Inflammatory macrophage treated with lipopolysaccharide for 4 hours (primary cell): ENCODE data around the gene CA5A.
A peak's percentile ranks its signal among the peaks of the same experiment; 100 is the strongest.
"Not testable (repeated sequence)": the region's sequence is repeated elsewhere in the genome, so short reads cannot be mapped to it uniquely, and the experiment has no call there.

Experiments used
- DNase-seq: peaks from one replicate; pipeline ENCODE4 v3.0.0-alpha.2; 2020

The CA5A gene

DNA sequence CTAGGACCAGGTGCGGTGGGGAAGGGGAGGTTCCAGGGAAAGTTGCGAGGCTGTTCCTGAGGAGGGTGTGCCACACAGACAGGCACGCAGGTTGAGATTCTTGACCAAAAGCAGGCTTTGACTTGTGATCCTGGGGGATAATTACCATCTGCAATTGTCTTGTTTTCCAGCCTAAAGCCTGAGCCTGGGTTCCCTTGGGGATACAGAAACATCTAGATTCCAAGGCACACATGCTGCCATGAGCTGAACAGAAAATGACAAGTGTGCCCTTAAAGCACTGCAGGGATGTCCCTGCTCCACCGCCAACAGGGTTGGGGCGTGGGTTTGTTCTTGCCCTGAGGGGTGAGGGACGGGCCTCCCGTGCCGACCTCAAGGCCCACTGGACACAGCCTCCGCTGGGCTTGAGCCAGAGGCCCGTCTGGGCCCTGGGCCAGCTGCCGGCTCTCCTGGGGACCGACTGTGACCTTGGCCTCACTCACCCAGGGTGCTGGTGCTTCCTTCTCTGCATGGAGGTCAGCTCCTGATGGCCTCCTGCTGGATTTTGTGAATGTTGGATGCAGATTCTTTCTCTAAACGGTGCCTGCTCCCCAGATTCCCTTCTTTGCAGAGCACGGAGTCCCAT, 14.0 kb downstream of the CA5A start:
- no peak for DNase-seq

DNA sequence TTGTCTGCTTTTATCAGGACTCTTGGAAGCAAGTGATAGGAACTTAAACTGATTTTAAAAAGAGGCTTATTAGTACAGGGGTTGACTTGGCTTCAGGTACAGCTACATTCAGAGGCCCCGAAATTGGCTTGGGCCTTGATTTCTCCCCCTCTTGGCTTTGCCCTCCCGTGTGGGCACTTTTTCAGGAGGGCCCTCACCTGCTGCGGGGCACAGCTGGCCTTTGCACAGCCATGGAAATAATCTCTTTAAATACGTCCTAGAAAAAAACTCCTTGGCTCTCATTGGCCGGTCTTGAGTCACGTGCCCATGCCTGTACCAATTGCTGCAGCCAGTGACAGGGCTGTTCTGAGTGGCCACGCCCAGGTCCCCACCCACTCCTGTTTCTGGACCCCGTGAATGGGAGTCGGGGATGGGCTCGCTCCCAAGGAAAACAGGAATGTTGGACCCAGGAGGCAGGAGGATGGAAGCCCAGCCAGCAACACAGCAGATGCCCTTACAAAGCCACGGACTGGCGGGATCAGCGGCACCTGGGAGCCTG, 15.0 kb downstream of the CA5A start:
- DNase-seq, result no peak

DNA sequence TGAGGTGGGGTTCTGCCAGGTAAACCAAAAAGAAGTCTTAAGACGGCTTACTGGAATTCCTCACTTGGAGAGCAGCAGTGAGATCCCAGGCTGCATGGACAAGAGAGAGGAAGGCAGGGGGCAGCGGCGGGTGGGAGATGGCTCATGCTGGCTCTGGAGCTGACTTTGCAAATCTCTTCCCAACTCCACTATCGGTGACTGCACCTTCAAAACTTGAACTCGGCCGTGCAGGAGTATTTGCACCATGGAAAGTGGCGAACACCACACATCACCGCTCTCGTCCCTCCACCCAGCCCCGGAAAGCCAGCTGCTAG, 16.7 kb downstream of the CA5A start:
- no peak for DNase-seq

DNA sequence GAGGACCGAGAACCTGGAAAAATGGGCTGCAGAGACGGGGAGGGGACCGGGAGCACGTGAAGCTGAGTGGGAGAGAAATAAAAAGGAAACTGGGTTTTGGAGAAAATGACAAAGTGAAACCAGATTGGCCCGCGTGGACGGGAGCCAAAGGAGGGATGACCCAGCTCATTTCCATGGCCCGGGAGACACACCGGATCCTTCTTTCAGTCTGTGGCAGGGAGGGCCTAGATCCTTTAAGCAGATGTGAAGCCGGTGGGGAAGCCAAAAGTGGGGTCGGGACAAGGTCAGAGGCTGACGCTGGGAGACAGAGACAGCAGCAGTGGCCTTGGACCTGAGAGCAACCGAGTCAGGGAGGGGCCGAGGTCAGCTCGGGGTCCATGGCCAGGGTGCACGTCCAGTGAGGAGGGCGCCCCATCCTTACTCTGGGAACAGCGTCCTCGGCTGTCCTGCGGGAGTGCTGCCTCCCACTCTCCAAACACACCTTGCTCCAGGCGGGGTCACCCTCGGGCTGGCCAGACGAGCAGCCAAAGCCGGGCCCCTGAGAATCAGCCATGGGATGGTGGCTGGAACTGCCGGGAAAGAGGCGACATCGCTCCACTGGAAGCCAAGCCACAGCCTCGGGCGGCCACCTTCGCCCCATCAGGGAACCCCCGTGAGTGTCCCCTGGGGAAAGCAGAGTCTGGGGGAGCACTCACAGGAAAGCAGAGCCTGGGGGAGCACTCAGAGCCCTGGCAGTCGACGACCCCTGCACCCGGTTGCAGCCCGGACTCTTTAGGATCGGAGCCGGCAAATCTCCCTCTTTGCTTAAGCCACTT, 17.3 kb downstream of the CA5A start:
- peak; percentile 70 for DNase-seq

DNA sequence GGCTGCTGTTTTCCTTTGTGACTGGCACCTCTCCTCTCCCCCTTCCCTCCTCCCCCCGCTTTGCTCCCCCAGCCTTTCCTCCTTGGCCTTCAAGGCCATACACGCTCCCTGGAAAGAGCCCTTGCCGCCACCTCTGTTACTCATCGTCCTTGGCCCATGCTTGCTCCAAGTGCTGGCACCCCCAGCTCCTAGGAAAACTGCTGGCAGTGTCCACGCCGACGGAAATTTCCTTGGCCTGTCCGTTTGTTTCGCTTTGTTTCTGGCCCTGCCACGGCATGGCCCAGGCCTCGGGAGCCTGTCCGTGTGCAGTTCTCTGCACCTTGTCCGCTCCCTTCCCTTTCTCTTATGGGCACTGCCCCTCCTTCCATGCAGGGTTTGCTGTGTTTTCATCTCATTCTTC, 18.0 kb downstream of the CA5A start:
- no peak for DNase-seq

DNA sequence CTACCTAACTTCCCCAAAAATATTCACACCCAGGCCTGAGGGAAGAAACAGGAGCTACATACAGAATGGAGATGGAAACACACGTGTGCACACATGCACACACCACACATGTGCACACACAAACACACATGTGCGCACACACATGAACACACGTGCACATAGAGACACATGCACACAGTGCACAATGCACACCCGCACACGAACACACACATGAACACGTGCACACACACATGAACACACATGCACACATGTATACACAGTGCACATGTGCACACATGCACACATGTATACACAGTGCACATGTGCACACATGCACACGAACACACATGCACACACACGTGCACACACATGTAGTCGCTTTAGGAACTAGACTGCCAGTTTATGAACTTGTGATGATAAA, 18.8 kb downstream of the CA5A start:
- DNase-seq, result no peak

DNA sequence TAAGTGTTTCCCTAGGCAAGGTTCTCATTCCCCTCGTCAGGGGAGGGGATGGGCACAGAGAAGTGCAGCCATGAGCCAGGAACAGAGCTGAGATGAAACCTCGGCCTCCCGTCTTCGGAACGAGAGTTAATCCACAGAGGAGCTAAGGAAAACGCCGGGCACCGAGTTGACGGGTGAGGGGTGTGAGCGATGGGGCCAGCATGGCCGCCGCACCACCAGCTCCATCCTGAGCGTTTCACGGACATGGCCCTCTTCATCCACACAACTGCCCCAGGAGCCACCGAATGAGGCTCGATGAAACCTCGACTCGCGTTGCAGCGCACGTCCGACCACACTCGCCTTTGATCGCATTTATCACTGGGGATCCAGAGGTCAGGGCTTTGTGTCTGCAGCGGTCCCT, 21.5 kb downstream of the CA5A start:
- DNase-seq, result no peak

DNA sequence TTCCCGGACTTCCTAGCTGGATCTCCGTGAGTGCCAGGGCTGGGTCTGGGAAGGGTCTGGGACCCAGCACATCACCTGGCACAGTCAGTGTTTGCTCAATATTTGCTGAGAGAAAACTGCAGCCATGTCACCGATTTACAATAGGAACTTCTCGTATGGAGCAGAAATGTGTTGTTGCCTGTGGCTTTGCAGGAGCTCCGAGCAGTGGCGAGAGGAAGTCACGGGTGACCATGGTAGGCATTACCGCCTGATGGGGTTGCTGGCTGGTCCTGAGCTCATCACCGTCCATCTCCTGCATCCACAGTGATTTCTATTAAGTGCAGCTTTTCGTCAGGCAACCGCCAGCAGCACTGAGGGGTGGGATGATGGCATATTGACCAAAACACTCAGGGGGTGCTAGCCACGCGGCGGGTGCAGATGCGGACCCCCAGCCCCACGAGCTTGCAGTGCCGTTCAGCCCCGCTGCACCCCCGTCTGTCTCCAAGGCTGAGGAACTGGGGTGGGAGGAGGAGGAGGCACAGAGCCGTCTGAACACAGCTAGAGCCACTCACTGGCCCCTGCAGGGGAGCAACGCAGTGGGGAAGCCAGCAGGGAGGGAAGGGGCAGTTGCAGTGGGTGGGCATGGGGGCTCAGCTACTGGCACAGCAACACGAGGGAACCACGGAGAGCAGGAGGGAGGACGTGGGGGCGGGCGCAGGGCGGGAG, 22.2 kb downstream of the CA5A start:
- not testable (repeated sequence) for DNase-seq

DNA sequence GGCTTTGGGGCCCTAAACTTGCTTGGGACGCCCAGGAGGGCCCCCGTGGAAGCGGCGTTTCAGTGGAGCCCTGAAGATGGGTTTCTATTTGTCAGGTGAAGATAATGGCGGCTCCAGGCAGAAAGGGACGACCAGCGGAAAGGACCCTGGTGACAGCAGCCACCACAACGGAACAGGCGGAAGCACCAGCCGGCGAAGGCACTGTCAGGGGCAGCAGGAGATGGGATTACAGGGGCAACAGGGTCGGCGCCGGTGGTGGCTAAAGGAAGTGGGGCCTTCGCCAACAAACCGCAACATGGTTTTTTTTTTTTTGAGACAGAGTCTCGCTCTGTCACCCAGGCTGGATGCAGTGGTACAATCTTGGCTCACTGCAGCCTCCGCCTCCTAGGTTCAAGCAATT, 23.6 kb downstream of the CA5A start:
- not testable (repeated sequence) for DNase-seq

DNA sequence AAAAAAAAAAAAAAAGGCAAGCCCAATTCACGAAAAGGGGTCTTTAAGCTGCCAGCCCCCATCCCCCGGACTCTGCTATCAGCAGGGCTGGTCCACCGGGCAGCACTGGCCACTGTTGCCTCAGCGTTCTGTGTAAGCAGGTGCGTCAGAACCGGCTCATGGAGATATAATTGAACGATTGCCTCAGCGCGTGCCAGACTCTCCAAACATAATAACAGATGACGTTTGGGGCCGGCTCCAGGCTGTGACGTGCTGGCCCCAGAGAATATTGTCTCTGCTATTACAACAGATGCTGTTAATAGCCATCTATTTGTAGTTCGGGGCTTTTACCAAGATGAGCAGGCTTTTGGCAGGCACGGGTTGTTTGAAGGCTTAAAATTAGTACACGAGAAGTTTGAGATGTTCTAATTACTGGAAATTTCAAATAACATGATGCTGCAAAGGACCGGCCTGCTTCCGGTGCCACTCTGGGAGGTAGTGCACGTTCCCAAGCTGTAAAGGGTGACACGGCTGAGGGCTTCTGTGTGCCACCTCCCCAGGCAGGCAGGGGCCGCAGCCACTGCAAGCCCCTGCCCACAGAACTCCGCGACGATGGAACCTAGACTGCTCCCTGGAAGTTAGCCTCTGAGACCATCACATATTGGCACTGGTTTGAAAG, 25.1 kb downstream of the CA5A start:
- DNase-seq, result not testable (repeated sequence)

DNA sequence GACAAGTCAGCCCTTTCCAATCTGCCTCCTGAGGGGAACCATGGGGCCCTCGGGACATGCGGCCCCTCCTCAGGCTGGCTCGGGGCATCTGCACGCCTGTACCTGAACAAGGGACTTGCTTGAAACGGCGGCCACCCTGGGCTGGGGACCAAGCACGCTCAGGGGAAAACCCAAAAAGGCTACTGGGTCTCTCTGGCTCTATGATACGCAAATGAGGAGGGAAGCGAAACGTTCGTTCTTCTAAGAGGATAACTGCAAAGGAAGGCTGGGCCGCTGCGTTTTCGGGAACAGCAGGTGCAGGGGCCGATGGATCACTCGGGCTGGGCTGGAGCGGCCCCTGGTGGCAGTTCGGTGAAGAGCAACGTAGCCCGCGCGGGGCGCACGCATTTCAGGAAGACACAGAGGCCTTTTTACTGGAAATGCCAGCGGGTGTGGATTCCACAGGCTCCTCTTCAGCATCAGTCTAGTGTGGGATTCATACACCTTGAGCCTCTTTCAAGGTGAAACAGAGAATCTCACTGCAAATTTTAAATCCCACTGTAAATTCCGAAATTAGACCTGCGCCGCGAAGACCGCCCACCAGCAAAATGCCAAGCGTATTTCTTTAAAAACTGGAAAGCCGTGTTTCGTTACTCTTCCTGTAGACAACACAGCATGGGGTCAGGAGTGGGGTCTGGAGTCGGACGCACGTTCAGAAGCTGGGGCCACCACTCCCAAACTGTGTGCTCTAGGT, 27.0 kb downstream of the CA5A start:
- peak; percentile 61 for DNase-seq

DNA sequence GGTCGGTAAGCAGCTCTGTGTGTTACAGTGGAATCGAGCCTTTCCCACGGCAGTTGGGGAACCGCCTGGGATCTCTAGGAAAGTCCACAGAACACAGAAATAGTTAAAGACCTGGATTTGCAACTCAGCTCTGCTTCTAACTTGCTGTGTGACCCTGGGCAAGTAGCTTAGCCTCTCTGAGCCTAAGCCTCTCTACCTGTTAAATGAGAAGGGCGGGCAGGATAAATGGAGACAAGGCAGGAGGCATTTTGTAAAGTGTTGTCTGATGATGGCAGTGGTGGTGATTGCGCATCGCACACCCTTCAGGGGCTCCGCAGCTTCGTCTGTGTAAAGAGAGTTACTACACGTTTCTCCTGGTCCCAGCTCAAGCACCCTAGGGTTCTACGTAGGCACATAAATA, 28.2 kb downstream of the CA5A start:
- DNase-seq, result not testable (repeated sequence)

DNA sequence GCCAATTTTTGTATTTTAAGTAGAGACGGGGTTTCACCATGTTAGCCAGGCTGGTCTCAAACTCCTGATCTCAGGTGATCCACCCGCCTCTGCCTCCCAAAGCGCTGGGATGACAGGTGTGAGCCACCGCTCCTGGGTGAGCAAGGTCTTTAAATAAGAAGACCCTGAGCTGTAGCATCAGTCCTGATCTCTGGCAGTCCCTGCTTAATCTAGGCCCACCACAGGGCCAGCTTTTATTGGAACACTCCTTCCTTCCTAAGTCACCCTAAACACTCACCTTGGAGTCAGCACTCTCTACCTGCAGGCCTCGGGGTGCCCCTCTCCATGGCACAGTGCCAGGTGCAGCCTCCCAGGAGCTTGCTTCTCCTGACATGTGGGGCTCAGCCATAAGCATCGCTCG, 30.8 kb downstream of the CA5A start:
- not testable (repeated sequence) for DNase-seq

DNA sequence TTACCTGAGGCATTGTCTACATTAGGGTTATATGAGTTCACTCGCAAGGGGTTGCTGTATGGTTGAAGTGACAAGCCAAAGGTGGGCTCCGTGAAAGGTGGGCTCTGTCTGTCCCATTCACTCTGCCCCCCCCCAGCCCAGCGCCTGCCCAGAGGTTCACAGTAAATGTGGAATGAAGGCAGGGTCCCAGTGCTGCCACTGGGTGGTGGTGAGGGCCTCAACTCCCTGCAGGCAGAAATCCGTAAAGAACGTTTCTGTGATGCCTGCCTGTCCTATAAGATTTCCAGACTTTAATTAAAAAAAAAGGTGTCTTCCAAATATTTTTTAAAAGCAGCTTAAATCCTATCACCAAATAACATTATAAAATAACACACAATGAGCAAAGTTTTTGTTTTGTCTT, 31.4 kb downstream of the CA5A start:
- DNase-seq, result not testable (repeated sequence)

DNA sequence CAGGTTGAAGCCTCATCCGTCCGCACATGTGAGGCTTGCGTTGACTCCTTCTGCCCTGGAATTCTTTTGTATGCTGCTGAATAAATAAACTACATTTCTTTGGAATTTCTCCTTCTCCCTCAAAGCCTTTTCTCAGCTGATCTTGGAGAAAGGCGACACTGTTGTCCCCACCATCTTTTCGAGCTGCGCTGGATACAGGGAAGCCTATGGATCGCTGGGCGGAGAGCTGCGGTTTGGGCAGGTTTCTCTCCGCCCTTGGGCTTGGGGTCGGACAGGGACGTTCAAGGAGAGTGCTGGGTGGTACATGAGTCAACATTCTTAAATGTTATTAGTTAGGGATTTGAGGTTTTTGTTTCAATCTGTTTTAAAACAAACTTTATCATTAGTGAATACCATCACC, 35.8 kb downstream of the CA5A start:
- not testable (repeated sequence) for DNase-seq

DNA sequence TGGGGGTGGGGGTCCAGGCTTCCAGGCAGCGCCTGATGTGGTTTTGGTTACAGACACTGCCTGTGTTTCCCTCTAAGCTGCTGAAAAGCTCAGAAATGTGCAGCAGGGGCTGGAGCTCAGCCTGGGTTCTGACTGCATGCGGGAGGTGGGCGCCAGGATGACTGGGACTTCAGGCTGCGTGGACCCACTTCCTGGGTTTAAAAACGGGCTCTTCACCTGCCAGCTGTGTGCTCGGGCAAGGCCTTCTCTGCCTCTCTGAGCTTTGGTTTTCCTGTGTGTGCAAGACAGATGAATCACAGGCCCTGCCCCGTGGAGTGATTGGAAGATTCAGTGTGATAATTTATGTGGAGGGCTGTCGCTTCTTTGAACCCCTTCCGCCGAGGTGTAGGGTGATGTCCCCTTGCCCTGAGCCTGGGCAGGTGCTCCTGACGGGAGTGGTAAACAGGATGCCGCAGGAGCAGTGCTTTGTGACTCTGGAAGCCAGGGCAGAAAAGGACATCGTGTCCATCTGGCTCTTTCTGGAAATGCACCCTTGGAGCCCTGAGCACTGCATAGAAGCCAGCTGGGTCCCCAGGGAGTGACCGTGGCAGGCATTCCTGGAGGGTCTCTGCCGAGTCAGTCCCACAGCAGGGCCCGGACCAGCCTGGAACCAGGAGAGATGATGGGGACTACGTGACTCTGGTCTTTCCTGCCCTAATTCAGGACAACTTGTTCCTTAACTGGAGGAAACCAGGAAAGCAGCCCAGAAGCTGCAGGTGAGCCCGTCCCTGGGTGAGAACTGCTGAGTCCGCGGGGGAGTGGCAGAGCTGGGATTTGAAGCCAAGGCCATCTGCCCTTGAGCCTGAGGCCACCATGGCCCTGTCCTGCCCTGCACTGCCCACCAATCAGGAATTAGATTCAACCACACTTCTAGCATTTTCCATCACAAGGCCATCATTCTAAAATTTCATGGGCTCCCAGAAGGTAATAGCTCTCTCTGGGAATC, 38.5 kb downstream of the CA5A start:
- no peak for DNase-seq

DNA sequence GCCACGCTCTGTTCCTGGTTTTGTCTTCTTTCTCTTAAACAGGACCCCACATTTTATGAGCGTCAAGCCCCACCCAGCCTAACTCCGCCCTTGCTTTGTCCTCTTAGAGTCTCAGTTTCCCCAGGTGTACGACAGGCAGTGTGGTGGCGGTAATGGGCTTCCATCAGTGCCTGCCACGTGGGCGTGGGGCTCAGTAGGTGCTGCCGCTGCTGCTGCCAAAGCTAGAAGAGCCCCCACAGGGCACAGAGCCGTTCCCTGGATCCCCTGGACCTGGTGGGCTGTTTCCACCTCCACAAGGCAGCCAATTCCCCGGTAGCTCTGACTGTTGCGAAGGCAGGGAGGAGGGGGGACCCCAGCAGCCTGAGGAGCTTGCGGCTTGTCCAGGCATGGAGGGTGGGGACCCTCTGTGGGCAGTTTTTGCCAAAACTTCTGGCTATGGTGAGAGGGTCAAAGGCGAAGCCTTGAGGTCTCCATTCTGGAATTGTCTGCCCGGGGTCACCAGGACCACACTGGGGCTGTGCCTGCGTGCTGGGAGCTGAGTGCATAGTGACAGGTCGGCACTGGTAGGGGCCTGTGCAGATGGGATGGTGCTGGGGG, 39.3 kb downstream of the CA5A start:
- not testable (repeated sequence) for DNase-seq

DNA sequence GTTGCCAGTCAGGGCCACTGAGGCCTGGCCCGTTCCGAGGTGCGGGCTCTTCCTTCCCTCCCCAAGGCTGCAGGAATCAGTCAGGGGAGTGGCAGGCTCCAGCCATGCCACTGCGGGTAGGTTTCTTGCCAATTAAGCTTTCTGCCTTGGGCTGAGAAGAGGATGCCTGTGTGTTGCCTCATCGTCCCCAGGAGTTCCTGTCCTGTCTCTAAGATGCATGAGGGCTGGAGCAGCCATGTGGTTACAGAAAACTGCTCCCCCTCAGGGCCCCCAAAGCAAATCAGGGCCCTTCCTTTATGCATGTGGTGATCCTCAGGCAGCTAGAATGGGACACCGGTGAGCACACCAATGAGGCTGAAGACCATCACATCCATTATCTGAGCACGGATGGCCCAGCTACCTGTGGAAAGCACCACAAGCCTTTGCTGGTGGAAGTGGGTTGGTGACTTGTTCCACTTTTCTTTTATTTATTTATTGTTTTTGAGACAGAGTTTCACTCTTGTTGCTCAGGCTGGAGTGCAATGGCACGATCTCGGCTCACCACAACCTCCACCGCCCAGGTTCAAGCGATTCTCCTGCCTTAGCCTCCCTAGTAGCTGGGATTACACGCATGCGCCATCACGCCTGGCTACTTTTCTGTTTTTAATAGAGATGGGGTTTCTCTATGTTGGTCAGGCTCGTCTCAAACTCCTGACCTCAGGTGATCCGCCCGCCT, 40.0 kb downstream of the CA5A start:
- not testable (repeated sequence) for DNase-seq

DNA sequence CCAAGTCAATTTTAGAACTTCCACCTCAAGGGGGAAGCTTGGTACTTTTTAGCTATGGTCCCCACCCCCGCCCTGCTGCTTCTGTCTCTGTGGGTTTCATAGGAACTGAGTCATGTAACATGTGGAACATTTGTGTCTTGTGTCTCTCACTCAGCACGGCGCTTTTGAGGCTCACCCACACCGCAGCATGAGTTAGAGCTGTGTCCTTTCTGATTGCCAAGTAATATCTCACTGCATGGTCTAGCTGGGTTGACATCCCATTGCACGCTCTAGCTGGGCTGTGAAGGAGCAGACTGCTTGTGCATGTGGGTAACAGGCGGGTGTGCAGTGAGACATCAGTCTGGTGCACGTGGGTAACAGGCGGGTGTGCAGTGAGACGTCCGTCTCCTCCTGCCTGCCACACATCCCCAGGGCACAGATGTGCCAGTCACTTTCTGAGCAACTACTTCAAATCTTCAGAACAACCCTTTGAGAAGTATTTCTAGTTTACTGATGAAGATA, 40.6 kb downstream of the CA5A start:
- DNase-seq, result peak; percentile 96

DNA sequence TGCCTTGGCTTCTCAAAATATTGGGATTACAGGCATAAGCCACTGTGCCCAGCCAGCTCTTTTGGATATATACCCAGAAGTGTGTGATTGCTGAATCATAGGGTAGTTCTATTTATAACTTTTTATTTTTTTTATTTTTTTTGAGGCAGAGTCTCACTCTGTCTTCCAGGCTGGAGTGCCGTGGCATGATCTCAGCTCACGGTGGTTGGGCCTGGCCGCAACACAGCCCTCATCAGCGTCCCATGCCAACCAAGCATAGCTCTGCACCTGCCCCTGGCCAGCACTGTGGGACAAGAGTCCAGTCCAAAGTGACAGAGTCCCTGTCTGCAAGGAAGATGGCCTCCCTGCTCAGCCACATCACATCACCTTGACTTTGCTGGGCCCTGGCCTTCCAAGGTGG, 42.3 kb downstream of the CA5A start:
- DNase-seq, result peak; percentile 37
